DMS153 treated with DMSO at 0.1 percent for 48 hours (cell line): Measurements from ENCODE around the gene SCYL1.

Source experiments
- DNase-seq: peaks from one replicate; lab custom pipeline; 2025; ENCODE audit not compliant: unreplicated experiment; lab: John Stamatoyannopoulos, UW

SCYL1 gene

DNA sequence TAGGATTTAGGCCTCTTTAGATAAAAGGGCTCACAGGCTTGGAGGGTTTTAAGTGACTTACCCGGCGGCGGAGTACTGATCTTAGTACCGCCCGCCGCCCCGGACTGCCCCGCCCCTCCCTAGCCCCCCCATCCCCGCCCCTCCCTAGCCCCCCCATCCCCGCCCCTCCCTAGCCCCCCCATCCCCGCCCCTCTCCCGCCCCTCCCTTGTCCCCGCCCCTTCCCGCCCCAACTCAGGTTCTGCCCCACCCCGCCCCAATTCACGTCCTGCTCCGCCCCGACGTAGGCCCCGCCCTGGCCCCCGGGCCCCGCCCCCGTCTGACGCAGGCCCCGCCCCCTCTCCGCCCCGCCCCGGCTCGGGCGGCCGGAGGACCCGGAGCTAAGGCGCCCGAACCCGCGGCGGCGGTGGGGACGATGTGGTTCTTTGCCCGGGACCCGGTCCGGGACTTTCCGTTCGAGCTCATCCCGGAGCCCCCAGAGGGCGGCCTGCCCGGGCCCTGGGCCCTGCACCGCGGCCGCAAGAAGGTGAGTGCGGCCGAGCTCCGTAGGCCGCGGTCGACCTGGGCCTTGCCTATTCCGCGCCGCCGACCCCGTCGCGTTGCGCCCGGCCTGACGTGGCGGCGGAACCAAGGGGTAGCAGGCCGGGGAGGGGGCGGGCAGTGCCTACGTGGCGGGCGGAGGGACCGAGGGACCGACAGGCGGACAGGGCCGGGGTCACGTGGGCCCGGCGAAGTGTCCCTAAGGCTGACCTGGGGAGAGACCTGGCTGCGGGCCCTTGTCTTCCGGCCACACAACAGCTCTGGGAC, at the start of gene SCYL1:
Gene SCYL1 (plus strand): TSS at position 343 of the 805 bp plus-strand sequence. CDS start 71 bp downstream, at position 414.
- DNase-seq = no peak

DNA sequence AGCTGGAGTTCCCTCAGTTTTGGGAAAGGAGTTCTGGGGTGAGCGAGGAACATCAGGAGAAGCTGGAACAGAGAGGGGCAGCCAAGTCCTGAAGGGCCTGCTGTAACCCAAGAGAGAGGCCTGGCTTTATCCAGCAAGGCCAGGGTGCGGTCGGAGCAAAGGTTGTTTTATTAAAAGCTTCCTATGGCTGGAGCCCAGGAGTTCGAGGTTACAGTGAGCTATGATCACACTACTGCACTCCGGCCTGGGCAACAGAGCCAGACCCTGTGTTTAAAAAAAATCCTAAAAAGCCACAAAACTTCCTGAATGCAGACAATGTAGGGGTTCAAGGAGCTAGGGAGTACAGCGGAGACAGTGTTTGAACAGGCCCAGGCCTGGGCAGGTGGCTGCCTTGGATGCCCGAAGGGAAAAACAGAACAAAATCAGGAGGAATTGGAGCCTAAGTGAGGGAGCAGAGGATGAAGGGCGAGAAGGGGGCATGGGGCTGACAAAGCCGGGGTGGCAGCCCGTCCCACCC, 48.2 kb upstream of the SCYL1 start:
- DNase-seq = no peak

DNA sequence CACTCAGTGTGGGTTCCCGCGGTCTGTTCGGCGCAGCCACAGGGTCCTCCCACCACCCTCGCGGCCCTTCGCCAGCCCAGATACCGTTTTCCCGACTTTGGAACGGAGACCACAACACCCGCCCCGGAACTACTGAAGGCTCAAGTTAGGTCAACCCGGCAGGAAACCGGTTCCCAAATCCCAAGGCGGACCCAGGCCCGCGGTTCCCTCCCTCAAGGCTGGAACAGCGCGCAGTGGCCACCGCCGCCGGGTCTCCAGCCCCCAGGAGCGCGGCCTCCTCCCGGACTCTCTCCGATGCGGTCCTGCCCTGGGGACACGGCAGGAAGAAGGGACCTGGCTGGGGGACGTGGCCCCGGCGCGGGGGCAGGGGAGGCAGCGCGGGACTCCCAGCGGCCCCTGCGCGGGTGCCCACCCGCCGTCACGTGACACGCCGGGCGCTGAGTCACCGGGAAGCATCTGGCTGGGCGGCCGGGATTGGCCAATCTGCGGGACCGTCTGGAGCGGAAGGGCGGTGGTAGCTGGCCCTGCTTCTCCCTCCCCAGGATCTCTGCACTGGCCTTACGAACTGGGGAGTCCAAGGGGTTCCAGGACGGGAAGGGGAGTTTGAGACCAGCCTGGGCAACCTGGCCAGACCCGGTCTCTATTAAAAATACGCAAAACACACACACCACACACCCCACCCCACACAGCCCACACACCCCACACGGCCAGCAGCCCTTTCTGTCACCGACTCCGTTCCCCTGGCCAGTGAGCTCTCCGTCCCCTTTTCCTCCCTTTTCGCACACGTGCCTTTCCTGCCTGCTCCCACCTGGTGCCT, 47.5 kb upstream of the SCYL1 start:
- DNase-seq = peak; percentile 86

DNA sequence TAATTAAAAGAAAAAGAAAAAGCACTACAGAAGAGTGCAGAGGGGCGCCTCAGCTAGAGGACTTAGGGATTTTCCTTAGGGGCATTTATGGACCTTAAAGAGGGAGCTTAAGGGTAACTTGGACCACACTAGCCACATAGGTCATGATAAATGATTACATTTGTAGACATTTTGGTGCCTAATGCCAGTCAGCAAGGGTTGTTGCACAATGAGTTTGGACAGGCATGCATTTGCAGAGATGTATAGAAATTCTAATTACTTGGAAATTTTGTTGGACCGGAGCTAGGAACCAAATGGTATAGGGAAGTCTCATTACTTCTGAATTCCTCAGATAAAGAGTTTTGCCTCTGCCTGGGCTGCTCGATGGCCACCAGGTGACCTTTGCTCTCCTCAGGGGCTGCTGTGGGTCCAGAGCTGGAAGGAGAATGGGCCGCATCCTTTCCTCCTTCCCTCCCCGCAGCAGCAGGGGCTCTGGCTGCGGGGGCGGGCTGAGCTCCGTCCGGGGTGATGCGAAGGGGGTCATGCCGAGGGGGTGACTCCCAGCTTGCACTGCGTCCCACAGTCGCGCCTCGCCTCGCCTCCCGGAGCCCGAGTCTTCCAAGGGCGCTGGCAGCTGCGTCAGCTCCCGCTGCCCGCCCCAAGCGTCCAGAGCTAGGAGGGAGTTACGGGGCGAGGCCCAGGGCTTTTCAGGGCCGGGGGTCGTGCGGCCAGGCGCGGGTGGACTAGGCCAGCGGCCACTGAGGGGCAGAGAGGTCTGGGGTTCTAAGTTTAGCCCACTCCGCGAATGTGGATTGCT, 46.3 kb upstream of the SCYL1 start:
- no peak for DNase-seq

DNA sequence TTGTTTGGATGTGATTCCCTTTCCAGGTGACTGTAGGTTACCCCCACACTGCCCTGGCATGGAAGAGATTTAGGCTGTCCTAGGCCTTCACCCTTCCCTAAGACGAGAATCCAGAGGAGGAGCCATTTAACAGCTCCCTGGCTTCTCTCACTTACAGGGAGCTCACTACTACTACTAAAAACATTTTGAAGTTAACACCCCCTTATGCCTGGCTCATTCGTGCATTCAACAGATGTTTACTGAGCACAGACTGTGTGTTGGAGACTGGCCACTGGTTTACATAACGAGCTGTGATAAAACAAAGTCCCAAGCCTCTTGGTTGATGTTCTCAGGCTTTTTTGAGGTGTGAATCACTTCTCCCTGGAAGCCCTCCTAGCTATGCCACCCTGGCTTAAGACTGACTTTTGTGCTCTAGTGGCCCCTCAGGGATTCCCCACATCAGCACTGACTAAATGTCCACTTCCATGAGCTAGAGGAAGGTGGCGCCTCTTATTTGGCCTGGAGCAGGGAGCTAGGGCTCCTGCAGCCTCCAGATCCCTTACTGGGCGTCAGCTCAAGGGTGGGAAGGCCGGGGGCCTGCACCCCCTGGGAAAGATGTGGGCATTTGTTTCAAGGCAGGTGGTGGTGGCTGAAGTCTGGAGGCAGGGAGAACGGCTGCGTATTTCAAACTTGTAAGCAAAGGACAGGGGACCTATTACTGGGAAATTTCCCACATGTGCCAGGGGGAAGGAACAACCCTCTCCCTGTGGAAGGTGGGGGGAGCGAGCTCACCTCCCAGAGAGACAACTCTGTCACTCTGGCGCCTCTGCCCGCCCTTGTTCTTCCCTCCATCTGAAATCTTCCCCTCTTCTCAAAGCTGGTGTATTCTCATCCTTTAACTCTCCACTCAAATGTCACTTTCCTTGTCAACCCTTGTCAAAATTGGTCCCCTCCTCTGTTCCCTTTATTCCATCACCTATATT, 45.4 kb upstream of the SCYL1 start:
- DNase-seq = peak; percentile 68

DNA sequence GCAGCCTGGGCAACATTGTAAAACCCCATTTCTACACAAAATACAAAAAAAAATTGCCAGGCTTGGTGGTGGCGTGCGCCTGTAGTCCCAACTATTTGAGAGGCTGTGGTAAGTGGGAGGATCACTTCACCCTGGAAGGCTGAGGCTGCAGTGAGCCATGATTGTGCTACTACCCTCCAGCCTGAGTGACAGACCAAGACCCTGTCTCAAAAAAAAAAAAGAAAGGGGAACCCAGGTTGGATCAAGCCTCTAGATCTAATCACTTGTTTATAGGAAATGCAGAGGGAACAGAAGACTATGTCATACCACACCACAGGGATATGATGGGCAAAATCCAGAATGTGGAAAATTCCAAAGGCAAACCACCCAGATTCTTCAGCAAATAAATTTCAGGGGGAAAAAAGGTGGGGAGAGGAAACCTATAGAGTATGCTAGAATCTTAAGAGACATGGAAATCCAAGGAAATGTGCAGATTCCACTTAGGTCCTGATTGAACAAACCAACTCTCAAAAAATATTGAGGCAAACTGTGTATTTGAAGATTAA, 42.5 kb upstream of the SCYL1 start:
- no peak for DNase-seq

DNA sequence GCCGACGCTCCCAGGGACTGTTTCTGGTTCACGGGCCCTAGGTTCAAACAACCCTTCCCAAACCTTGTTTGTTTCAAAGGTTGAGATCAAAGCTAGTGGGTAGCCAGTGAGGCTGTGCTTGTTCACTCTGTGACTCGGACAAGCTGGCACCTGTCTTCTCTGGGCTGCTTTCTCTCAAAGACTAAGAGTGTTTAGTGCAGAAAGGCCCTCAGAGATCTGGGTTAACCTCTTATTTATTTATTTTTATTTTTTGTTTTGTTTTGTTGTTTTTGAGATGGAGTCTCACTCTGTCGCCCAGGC, 39.0 kb upstream of the SCYL1 start:
- DNase-seq = no peak

DNA sequence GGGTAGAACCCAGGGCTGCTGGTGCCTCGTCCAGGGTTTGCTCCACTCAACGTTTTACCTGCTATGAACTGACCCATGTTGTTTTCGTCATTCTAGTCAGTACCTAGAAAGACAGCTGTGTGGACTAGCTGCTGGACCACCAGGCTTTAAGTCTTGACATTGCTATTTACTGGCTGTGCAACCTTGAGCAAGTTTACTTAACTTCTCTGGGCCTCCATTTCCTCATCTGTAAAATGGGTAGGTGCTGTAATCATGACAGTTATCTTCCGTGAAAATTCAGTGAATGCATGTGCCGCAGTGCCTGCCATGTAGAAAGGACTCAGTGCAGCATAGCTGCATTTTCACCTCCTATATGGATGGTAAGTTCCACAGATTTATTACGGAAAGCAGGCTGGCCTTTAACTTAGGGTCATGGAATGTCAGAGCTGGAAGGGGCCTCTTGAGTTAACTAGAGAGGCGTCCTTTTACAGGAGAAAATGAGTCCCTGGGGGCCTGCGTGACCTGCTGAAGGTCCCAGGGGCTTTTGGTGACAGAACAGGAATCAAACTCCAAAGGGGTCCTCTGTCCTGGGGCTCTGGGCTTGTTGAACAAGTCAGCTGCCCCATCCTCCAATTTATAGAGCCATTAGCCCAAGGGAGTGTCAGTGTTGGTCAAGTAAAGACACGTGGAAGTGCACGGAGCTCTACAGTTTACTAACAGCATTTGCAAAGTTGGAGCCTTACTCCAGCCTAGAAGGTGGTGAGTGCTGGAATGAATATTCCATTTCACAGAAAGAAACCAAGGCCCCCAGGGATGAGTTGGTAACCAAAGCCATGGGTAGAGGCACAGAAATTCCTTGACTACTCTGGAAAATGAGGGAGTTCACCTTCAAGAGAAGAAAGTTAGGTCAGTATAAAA, 38.1 kb upstream of the SCYL1 start:
- no peak for DNase-seq

DNA sequence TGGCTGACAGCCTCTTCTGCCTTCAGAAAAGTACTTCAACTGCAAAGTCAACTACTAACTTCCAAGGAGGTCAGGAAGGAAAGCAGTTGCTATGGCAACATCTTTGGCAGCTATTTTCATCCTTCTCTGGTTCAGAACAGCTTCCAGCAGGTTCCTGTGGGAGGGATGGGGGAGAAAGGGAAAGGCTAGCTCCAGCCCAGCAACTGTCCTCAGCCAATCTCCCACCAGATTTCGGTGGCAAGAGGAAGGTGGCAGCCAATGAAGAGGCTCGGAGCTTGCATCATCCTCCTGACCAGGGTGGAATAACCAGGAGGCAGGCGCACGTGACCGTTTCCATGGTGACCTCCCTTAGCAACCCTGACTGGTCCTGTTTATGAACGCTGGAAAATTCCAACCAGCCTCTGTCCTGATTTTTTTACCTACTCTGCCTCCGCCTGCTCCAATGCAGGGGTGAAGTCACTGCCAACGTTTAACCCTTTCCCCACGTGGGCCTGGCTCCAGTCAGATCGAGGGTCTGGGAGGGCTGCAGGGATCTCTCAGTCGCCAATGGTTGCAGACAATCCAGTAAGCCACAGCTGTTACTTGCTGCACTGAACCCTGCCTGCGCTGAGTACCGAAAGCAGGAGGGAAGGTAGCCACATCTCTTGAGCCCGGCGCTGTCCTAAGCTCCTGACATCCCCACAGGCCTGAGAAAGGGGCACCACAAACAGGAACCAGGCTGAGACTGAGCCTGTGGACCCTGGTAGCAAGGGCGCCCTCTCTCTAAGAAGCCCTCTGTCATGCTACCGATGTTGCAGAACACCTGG, 37.2 kb upstream of the SCYL1 start:
- DNase-seq = peak; percentile 99

DNA sequence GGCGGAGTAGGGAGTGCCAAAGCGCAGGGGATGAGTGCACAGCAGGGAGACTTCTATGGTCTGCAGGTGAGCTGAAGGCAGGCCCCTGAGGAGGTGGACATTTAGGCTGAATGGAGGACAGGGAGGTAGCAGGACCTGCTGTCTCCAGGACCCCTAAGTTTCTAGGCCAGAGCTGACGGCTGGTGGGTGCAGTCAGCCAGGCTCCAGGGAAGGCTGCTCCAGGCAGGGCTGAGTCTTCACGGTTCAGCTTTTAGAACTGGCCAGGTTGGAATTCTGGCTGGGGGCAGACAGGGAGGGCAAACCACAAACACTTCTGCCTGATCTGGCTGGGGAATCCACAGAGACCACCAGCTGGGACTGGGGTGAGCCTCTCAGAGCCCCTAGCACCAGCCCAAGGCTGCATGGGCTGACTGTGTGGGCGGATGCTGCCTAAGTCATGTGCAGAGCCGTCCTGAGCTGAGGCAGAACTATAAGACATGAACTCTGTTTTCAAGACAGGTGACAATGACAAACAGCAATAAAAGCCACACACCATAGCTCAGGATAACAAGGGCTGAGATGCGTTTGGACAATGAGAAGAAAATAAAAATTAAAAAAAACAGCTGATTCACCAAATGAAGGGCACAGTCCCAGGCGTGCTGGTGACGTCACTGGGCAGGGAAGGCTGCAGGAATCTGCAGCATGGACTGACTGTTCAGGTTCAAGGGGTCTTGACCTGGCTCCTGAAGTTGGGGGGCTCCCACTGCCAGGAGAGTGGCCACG, 36.4 kb upstream of the SCYL1 start:
- no peak for DNase-seq

DNA sequence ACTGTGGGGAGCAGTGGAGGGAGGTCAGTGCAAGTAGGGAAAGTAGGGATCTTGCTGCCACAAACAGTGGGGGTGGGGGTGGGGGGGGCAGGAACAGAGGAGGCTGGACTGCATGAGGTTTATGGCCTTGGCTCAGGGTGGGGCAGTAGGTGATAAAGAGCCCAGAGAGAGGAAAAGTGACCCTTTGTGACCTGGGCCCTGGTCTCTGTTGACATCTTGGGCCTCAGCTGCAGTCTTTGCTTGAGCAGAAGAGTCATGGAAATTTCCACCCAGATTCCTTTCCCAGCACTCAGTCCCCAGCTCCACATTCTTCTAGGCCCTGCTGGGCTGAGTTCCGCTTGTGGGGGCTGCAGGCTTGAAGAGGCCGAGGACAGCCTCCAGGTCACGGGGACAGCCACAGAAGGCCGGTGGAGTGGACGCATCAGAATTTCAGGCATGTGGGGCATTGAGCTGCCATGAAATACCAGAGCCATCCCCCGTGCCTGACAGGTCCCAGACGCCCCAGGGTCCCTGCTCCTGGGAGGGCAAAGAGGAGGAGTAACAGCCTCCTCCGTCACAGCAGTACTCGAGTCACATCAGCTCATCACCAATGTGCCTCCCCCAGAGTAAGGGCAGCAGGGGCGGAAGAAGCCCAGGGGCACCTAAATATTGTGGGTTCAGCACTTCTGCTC, 35.7 kb upstream of the SCYL1 start:
- DNase-seq = no peak

DNA sequence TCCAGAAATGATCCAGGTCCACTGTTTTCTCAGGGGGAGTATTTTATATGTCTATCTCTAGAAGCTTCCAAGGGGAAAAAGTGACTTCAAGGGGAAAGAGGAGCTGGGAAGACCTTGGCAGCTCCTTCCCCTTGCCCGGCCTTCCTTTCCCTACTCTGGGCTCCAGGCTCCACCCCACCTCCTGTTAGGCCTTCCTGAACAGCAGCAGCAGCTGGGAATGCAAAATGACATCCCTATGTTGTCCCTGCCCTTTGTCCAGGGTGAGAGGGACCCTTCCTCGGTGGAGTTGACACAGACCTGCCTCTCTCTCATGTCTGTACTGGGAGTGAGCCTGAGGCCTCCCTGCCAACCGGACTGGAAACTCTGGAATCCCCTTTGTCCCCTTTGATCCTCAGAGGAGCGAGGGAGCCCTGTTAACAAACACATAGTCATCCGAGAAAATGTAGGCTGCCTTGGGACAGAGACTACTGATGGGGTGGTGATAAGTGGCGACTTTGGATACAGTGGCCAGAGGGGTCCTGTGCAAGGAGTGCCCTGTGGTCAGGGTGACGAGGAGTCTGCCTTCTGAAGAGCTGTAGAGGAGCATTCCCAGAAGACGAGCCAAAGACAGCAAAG, 35.1 kb upstream of the SCYL1 start:
- DNase-seq = no peak

DNA sequence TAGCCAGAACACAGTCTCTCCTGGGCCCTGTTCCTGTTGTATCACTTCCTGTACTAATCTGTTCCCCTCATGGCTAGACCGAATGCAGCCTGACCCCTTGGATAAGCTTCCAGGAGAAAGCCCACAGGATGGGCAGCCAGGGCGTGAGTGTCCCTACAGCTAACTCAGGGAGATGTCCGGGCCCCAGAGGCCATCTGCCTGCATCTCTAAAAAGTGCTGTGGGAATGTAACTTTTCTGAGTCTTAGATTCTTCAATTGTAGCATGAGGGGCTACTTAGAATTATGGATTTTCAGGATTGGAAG, 33.8 kb upstream of the SCYL1 start:
- no peak for DNase-seq

DNA sequence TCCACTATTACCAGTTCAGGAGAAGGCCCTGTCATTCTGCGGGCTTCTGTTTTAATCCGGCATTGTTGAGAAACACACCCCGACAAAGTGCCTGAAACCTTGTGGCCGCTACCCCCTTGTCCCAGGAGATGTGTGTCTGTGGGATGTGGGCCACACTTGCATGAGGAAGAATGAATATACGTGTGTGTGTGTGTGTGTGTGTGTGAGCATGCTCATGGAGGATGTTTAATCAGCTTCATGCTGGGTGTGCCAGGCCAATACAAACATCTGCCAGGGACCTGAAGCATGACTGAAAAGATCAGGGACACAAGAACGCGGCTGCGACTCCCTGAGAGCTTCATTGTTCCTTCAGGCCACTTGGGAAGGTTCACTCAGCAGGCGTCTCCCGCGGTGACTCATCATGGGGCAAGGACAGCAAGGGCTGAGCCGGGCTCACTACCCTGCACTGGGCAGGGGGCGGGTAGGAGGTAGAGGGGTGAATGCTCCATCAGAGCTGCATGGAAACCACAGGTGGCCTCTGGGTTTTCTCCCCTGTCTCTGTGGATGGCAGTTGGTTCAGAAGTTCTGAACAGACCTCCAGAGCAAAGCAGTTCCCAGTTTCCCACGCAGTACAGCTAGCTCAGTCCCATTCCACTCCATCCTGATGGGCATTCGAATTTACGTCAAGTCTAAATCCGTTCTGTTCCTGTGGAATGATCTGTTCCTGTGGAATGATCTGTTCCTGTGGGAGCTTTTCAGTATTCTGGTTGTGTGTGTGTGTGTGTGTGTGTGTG, 33.1 kb upstream of the SCYL1 start:
- DNase-seq = peak; percentile 72

DNA sequence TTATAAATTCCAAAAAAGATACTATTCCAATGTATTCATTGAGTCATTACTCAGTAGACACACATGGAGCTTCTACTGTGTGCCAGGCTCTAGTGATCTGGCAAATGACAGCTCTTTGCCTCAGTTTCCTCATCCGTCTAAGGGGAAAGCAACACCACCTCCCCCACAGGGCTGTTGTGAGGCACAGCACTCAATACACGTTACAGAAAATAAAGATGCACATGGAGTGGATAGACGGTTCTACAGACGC, 32.6 kb upstream of the SCYL1 start:
- DNase-seq = no peak

DNA sequence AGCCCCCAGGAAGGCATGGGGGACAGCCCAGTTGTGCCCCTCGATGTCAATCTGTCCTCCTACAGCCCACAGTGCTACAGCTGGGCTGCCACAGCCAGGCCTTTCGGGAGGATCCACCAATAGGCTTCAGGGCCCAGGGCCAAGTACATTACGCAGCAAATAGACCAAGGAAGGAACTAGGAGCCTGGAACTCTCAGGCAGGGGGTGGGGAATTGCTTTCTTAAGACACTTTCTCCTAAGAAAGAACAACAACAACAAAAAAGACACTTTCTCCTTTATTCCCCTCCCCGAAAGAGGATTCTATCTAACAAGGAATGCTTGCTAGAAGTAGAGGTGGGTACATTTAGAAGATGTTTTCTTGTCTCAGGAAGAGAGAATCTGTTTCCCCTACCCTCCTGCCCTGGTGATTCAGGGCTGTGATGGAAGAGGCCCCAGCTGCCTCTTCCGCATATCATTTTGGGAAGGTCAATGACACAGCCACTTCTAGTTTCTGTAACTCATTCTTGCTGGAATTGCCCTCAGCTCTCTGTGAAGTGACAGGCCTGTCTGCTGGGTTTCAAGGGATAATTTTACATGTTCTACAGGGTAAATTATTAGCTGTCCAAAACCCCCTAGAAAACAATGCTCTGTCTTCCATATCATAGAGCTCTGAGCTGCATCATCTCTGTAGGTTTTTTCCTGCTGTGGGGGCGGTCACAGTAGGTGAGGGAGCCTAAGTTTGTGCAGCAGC, 32.1 kb upstream of the SCYL1 start:
- DNase-seq = no peak
